ENCODE data around the gene CAP1. TPM values are rescaled to one million over a fixed set of nuclear protein-coding genes. Genes with fewer than 3 reads are reported as not detected.

CAP1 gene
- total and polyA plus RNA-seq, 9 of the 15 experiments (the other 6 are each of a cell fraction or from before 2014, with no cell fraction given) = 230 to 658 (median 281) TPM

GRCh38 chr1:39992888-39993287 lies 47.6 kb upstream of the CAP1 start:
- no peaks in the 10 kb centered on the region for H3K9me1 ChIP-seq (ENCODE audit: control insufficient read depth, insufficient read depth, low read length)
- H3K4me1 ChIP-seq (replicated peaks in 1 of 2; ENCODE audit: control insufficient read depth in 2 of 2, insufficient read depth in 2 of 2, low read length in 2 of 2) = no peaks in the 10 kb centered on the region
- intact Hi-C loops (cut with micrococcal nuclease) = no loop called here
- H3K4me2 ChIP-seq (ENCODE audit: insufficient read depth, low read length) = no peak overlapping the region
- no peaks in the 10 kb centered on the region for H3K9me3 ChIP-seq (replicated peaks; ENCODE audit: control insufficient read depth, insufficient read depth, low read depth, low read length)
- ATAC-seq (no peak), FAIRE-seq (no peak), DNase-seq (ENCODE audit: extremely low read depth in 1 of 4, low spot score in 3 of 4) (no peak)
- H2AFZ ChIP-seq (ENCODE audit: low read depth, low read length) = no peak overlapping the region
- no peaks in the 10 kb centered on the region; a peak in 1 of 5 replicates for H3K27me3 ChIP-seq (ENCODE audit: control insufficient read depth in 2 of 2, insufficient read depth in 2 of 2, low read length in 2 of 2)
- no peaks in the 10 kb centered on the region for H3K79me2 ChIP-seq (ENCODE audit: control insufficient read depth, insufficient read depth, low read length)
- no peak overlapping the region for H3K9ac ChIP-seq (ENCODE audit: insufficient read depth in 1 of 2, low read depth in 2 of 2, low read length in 2 of 2)
- no peak overlapping the region for H3K4me3 ChIP-seq
- in situ Hi-C loops (cut with MboI) = no loop called here
- H4K20me1 ChIP-seq (replicated peaks; ENCODE audit: control insufficient read depth, insufficient read depth, low read length) = no peaks in the 10 kb centered on the region
- H3K27ac ChIP-seq (ENCODE audit: extremely low read depth, low read depth, low read length) = no peak overlapping the region
- POLR2A ChIA-PET = no interaction called here
- no TSS peak for BruUV-seq (replicated peaks)
- CTCF ChIA-PET (ENCODE audit: low intra/inter-chr PET ratio) = interaction anchor here (0.5 kb wide), 1 partner anchor 364 kb away, joined by 3 read pairs; no protein-coding TSS in a partner anchor
- no peaks in the 10 kb centered on the region for H3K36me3 ChIP-seq (ENCODE audit: control insufficient read depth, insufficient read depth, low read length)
- WGBS (ENCODE audit: insufficient coverage, low coverage, missing lambda C conversion rate) = 63% methylated on average over 5 of the region's 5 CpGs
- TF ChIP-seq ETV5 (CRISPR knock-in tag; IDR thresholded peaks at IDR 0.05; ENCODE audit: low read depth) = no peak
- no peak for TF ChIP-seq RFX5 (IDR thresholded peaks at IDR 0.05; ENCODE audit: low read depth, low read length)
- no peak for TF ChIP-seq HOXB6 (CRISPR knock-in tag; IDR thresholded peaks at IDR 0.05; ENCODE audit: borderline replicate concordance)
- no peak for TF ChIP-seq ZNF263 (CRISPR knock-in tag; IDR thresholded peaks at IDR 0.05; ENCODE audit: borderline replicate concordance)
- TF ChIP-seq LEF1 (IDR thresholded peaks at IDR 0.05) = no peak
- TF ChIP-seq NCOA1 (IDR thresholded peaks at IDR 0.05; ENCODE audit: low read depth) = no peak
- TF ChIP-seq ZNF316 (IDR thresholded peaks at IDR 0.05) = no peak
- no peak for TF ChIP-seq ZNF512 (tag; IDR thresholded peaks at IDR 0.05)
- no peak for TF ChIP-seq MAZ (CRISPR knock-in tag; conservative IDR thresholded peaks at IDR 0.05 in 1 of 2, IDR thresholded peaks at IDR 0.05 in 1 of 2)
- no peak for TF ChIP-seq ZNF668 (CRISPR knock-in tag; IDR thresholded peaks at IDR 0.05)
- TF ChIP-seq FOXO4 (CRISPR knock-in tag; IDR thresholded peaks at IDR 0.05) = no peak
- TF ChIP-seq NELFE (IDR thresholded peaks at IDR 0.05; ENCODE audit: insufficient read depth, insufficient read length) = no peak
- TF ChIP-seq SIRT6 (IDR thresholded peaks at IDR 0.05; ENCODE audit: low read depth, low read length) = no peak
